HepG2 (cell line): ENCODE data around the gene ITGB5. TPM values are rescaled to one million over a fixed set of nuclear protein-coding genes. Genes with fewer than 3 reads are reported as not detected.

Experiments
- ATAC-seq: fragments of 200-7000 bp; cut with Tn5 transposase; 3 replicates; pipeline ENCODE4 v1.9.1; 2020; ENCODE audit warnings: mild to moderate bottlenecking, moderate library complexity
- BruUV-seq: library from RNA; stranded (reverse); fragments of 400-500 nt; replicated peaks from 2 replicates; lab custom pipeline; 2021; lab: Mats Ljungman, UMichigan
- CTCF ChIA-PET: fragments of 300-600 bp; formaldehyde crosslinking; extraction: SDS; loops from one replicate; lab custom pipeline; 2021; ENCODE audit warnings: low total read pairs, inconsistent platforms, low intra/inter-chr PET ratio; lab: Yijun Ruan, JAX
- POLR2A ChIA-PET: fragments of 350-600 bp; sonication (Branson Sonifier 250); formaldehyde crosslinking; loops from one replicate; lab custom pipeline; 2020; ENCODE audit warnings: antibody characterized with exemption, inconsistent platforms; lab: Yijun Ruan, JAX
- DNase-seq: peaks from one replicate; pipeline ENCODE4 v3.0.0-alpha.2; 2015; ENCODE audit warnings: low spot score
- FAIRE-seq: peaks from 3 replicates; lab custom pipeline; 2011; peaks lifted over from hg19 to GRCh38; lab: Jason Lieb, UNC
- H2AFZ ChIP-seq: one replicate; pipeline ENCODE4 v1.6.1; 2011; ENCODE audit warnings: low read length, inconsistent platforms
- H3K27ac ChIP-seq: fragments of 300-600 bp; 3 replicates; pipeline ENCODE4 v1.8.0; 2011; ENCODE audit warnings: mixed run types, mild to moderate bottlenecking, mixed read lengths, low read length, inconsistent platforms; ENCODE audit not compliant: insufficient read depth; ENCODE audit errors: extremely low read length
- H3K27me3 ChIP-seq, 2 experiments: fragments of 200-600 bp in 1 of 2; 2 replicates in 1 of 2; 3 replicates in 1 of 2; pipeline versions ENCODE4 v1.6.0 to v1.8.0; 2011; ENCODE audit warnings: low read length in 2 of 2, mild to moderate bottlenecking in 2 of 2, moderate library complexity in 2 of 2, inconsistent platforms in 1 of 2; ENCODE audit not compliant: insufficient read depth in 2 of 2, control insufficient read depth in 1 of 2
- H3K36me3 ChIP-seq, 2 experiments: fragments of 200-600 bp in 1 of 2; replicated peaks in 1 of 2; 2 replicates in 1 of 2; 3 replicates in 1 of 2; pipeline versions ENCODE4 v1.5.1 to v1.8.0; 2011; ENCODE audit warnings: low read length in 2 of 2, inconsistent platforms in 1 of 2; ENCODE audit not compliant: insufficient read depth in 2 of 2, control insufficient read depth in 1 of 2
- H3K4me1 ChIP-seq: 2 replicates; pipeline ENCODE4 v1.5.1; 2012; ENCODE audit warnings: low read length, inconsistent platforms; ENCODE audit not compliant: insufficient read depth
- H3K4me2 ChIP-seq: 2 replicates; pipeline ENCODE4 v1.6.0; 2011; ENCODE audit warnings: low read depth, low read length, inconsistent platforms
- H3K4me3 ChIP-seq, 3 experiments: fragments of 200-600 bp in 1 of 3; sonication (generic), shearing (Covaris generic) in 1 of 3; replicated peaks in 1 of 3; 2 replicates each; pipeline ENCODE4 v1.5.1; 2011 to 2016; ENCODE audit warnings: low read length in 3 of 3, inconsistent platforms in 2 of 3, low read depth in 2 of 3, mild to moderate bottlenecking in 2 of 3, control low read depth in 1 of 3, mixed read lengths in 1 of 3; ENCODE audit not compliant: insufficient read depth in 1 of 3
- H3K79me2 ChIP-seq: one replicate; pipeline ENCODE4 v1.6.1; 2011; ENCODE audit warnings: low read length, inconsistent platforms; ENCODE audit not compliant: insufficient read depth
- H3K9ac ChIP-seq: 2 replicates; pipeline ENCODE4 v1.6.0; 2011; ENCODE audit warnings: mild to moderate bottlenecking, low read depth, low read length, inconsistent platforms; ENCODE audit not compliant: insufficient read depth
- H3K9me3 ChIP-seq: 2 replicates; pipeline ENCODE4 v1.5.1; 2012; ENCODE audit warnings: mild to moderate bottlenecking, low read length
- H4K20me1 ChIP-seq: 2 replicates; pipeline ENCODE4 v1.6.0; 2011; ENCODE audit warnings: inconsistent platforms, mild to moderate bottlenecking, low read length, moderate library complexity; ENCODE audit not compliant: insufficient read depth
- FOXK1 ChIP-seq: sonication (generic); formaldehyde crosslinking; IDR thresholded peaks from 2 replicates; pipeline ENCODE4 v1.4.0; 2020; ENCODE audit warnings: low read depth, missing genetic modification reagents, borderline replicate concordance
- GPN1 ChIP-seq: sonication (generic); formaldehyde crosslinking; IDR thresholded peaks from 2 replicates; pipeline ENCODE4 v1.5.1; 2020; ENCODE audit warnings: missing genetic modification reagents, borderline replicate concordance
- HNRNPL ChIP-seq: fragments of 200-400 bp; formaldehyde crosslinking; IDR thresholded peaks from 2 replicates; pipeline ENCODE4 v1.6.1; 2017; ENCODE audit warnings: mild to moderate bottlenecking, low read depth, low read length
- IRF9 ChIP-seq: sonication (generic); formaldehyde crosslinking; IDR thresholded peaks from 2 replicates; pipeline ENCODE4 v1.8.0; 2022; ENCODE audit warnings: missing genetic modification reagents, mild to moderate bottlenecking, borderline replicate concordance
- KDM2A ChIP-seq: sonication (generic); formaldehyde crosslinking; IDR thresholded peaks from 2 replicates; pipeline ENCODE4 v1.4.0; 2020; ENCODE audit warnings: low read depth, missing genetic modification reagents, borderline replicate concordance
- NFKB2 ChIP-seq: sonication (generic); formaldehyde crosslinking; IDR thresholded peaks from 2 replicates; pipeline ENCODE4 v1.4.0; 2020; ENCODE audit warnings: missing genetic modification reagents, borderline replicate concordance
- PCBP1 ChIP-seq: fragments of 200-400 bp; formaldehyde crosslinking; IDR thresholded peaks from 2 replicates; pipeline ENCODE4 v1.6.1; 2017; ENCODE audit warnings: mild to moderate bottlenecking, low read depth, low read length, borderline replicate concordance
- RBM39 ChIP-seq: fragments of 200-400 bp; formaldehyde crosslinking; IDR thresholded peaks from one replicate; pipeline ENCODE4 v1.6.1; 2018; ENCODE audit warnings: antibody characterized with exemption, mild to moderate bottlenecking, low read depth, low read length; ENCODE audit not compliant: poor library complexity, severe bottlenecking
- ZNF326 ChIP-seq: sonication (generic); formaldehyde crosslinking; IDR thresholded peaks from 2 replicates; pipeline ENCODE4 v1.4.0; 2020; ENCODE audit warnings: missing genetic modification reagents, borderline replicate concordance
- ZNF614 ChIP-seq: IDR thresholded peaks from 2 replicates; pipeline ENCODE4 v1.6.1; 2018; ENCODE audit warnings: missing biosample characterization, missing genetic modification reagents, inconsistent platforms, borderline replicate concordance
- ZSCAN22 ChIP-seq: sonication (generic); formaldehyde crosslinking; IDR thresholded peaks from 2 replicates; pipeline ENCODE4 v1.4.0; 2020; ENCODE audit warnings: mild to moderate bottlenecking, missing genetic modification reagents
- WGBS: methylation state at CpG from one replicate; pipeline ENCODE4 v1.1.6; 2017; ENCODE audit warnings: low lambda C conversion rate; 5-methylcytosine and 5-hydroxymethylcytosine counted together
- in situ Hi-C: cut with HindIII; loops from 2 replicates; pipeline ENCODE4 v1.10.0; 2017; ENCODE audit warnings: low pct_unique_long_range_greater_than_20kb; ENCODE audit not compliant: extremely low pct_ligation_motif_present
- intact Hi-C: fragments of 100-400 bp; cut with micrococcal nuclease; formaldehyde crosslinking; loops from one replicate; pipeline ENCODE4 v1.10.0; 2022; ENCODE audit not compliant: unreplicated experiment
- polyA plus RNA-seq, 8 experiments: library from polyadenylated mRNA; depleted of rRNA in 3 of 8; stranded (reverse) in 7 of 8; unstranded in 1 of 8; fragments of >200 nt; fragmentation: Illumina TruSeq in 4 of 8; extraction: Trizol in 4 of 8; gene quantifications; 2 replicates each; pipeline versions ENCODE4 v1.2.1 to v1.2.3, GENCODE V29; 2011 to 2016; ENCODE audit warnings: low read depth in 4 of 8, missing spikeins in 1 of 8, mixed read lengths in 1 of 8; ENCODE audit not compliant: insufficient read depth in 1 of 8
- total RNA-seq, 5 experiments: library from RNA; depleted of rRNA; stranded (reverse); fragments of >200 nt; fragmentation: Illumina TruSeq; extraction: Trizol; gene quantifications; 2 replicates each; pipeline ENCODE4 v1.2.3, GENCODE V29; 2016; ENCODE audit warnings: low read depth in 1 of 5
- TF ChIP-seq, protein P1 (sequence below): sonication (generic); formaldehyde crosslinking; IDR thresholded peaks from 2 replicates; pipeline ENCODE4 v1.9.0; 2021; ENCODE audit warnings: missing genetic modification reagents, borderline replicate concordance

The ITGB5 gene
- total and polyA plus RNA-seq, 2 of the 13 experiments (the other 11 are each of a cell fraction or from before 2014, with no cell fraction given), result 74.1 to 343 TPM

GRCh38 chr3:124816206-124816605 is 71.0 kb downstream of the ITGB5 start:
- no peak overlapping the region for H3K4me2 ChIP-seq
- no peaks in the 10 kb centered on the region for H3K27me3 ChIP-seq
- WGBS, result 95% methylated on average over 4 of the region's 4 CpGs
- intact Hi-C loops (no loop called here), in situ Hi-C loops (no loop called here)
- H3K79me2 ChIP-seq, result no peaks in the 10 kb centered on the region
- CTCF ChIA-PET, result no interaction called here
- POLR2A ChIA-PET, result interaction anchor here (1.2 to 2.0 kb wide), 2 partner anchors 17 to 62 kb away, joined by 4 to 7 read pairs; no protein-coding TSS in a partner anchor
- no peaks in the 10 kb centered on the region for H4K20me1 ChIP-seq
- H3K36me3 ChIP-seq, result peaks cover 30 to 68% of the 10 kb centered on the region in 2 experiments
- no peak for FAIRE-seq
- H2AFZ ChIP-seq, result no peak overlapping the region
- H3K9ac ChIP-seq, result no peak overlapping the region
- peaks cover 81% of the 10 kb centered on the region for H3K4me1 ChIP-seq
- no peak overlapping the region for H3K4me3 ChIP-seq
- H3K9me3 ChIP-seq, result no peaks in the 10 kb centered on the region
- H3K27ac ChIP-seq, result peak overlapping the region; percentile 72
- no peak for ATAC-seq
- no TSS peak for BruUV-seq
- DNase-seq, result no peak
- TF ChIP-seq ZSCAN22 (CRISPR knock-in tag) (no peak), FOXK1 (no peak), NFKB2 (CRISPR knock-in tag) (no peak), KDM2A (CRISPR knock-in tag) (no peak), ZNF614 (CRISPR knock-in tag) (no peak), GPN1 (CRISPR knock-in tag) (no peak)

GRCh38 chr3:124815781-124816180 is 71.4 kb downstream of the ITGB5 start:
- Histone ChIP-seq H3K4me1 (peaks cover 85% of the 10 kb centered on the region), H3K27me3 (no peaks in the 10 kb centered on the region), H2AFZ (no peak overlapping the region), H3K4me3 (no peak overlapping the region), H3K9ac (no peak overlapping the region; the same call in 1 of the 2 replicates), H3K79me2 (no peaks in the 10 kb centered on the region), H3K9me3 (no peaks in the 10 kb centered on the region), H3K27ac (peak overlapping the region; percentile 72), H3K36me3 (peaks cover 26 to 66% of the 10 kb centered on the region in 2 experiments), H4K20me1 (no peaks in the 10 kb centered on the region), H3K4me2 (no peak overlapping the region)
- no peak for DNase-seq
- ATAC-seq, result no peak
- intact Hi-C loops (no loop called here), in situ Hi-C loops (no loop called here)
- POLR2A ChIA-PET, result interaction anchor here (1.2 to 2.0 kb wide), 6 partner anchors 14 to 247 kb away, joined by 3 to 13 read pairs (median 7); no protein-coding TSS in a partner anchor
- no peak for FAIRE-seq
- CTCF ChIA-PET, result no interaction called here
- no TSS peak for BruUV-seq
- WGBS, result 98% methylated on average over 5 of the region's 5 CpGs
- no peak for TF ChIP-seq ZNF326 (CRISPR knock-in tag)
- TF ChIP-seq IRF9, result no peak
- TF ChIP-seq, protein P1, sequence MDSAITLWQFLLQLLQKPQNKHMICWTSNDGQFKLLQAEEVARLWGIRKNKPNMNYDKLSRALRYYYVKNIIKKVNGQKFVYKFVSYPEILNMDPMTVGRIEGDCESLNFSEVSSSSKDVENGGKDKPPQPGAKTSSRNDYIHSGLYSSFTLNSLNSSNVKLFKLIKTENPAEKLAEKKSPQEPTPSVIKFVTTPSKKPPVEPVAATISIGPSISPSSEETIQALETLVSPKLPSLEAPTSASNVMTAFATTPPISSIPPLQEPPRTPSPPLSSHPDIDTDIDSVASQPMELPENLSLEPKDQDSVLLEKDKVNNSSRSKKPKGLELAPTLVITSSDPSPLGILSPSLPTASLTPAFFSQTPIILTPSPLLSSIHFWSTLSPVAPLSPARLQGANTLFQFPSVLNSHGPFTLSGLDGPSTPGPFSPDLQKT, result no peak
- no peak for TF ChIP-seq RBM39
- no peak for TF ChIP-seq HNRNPL
- TF ChIP-seq PCBP1, result no peak
